PC-9 (cell line): ENCODE results near the gene EYS. TPM values are rescaled to one million over a fixed set of nuclear protein-coding genes. Genes with fewer than 3 reads are reported as not detected.

Experiments
- BruUV-seq: library from RNA; stranded (reverse); fragments of 400-500 nt; replicated peaks from 2 replicates; lab custom pipeline; 2021; lab: Mats Ljungman, UMichigan
- CTCF ChIA-PET: fragments of 300-600 bp; sonication (Branson Sonifier 250); formaldehyde crosslinking; loops from one replicate; lab custom pipeline; 2022; ENCODE audit warnings: antibody characterized with exemption; lab: Charles Lee
- POLR2A ChIA-PET: fragments of 300-600 bp; sonication (Branson Sonifier 250); formaldehyde crosslinking; loops from one replicate; lab custom pipeline; 2022; ENCODE audit warnings: antibody characterized with exemption; ENCODE audit not compliant: unreplicated experiment; lab: Charles Lee
- DNase-seq, 2 experiments: peaks; one replicate each; pipeline versions ENCODE4 v3.0.0 to v3.0.0-alpha.2; 2015 to 2022; ENCODE audit warnings: mixed read lengths in 1 of 2
- H2AFZ ChIP-seq: fragments of 200-600 bp; sonication (generic); 2 replicates; pipeline ENCODE4 v1.8.1; 2017; ENCODE audit warnings: antibody characterized with exemption
- H3F3A ChIP-seq: fragments of 200-600 bp; sonication (generic); 2 replicates; pipeline ENCODE4 v1.8.1; 2017; ENCODE audit warnings: antibody characterized with exemption, mild to moderate bottlenecking, low read depth; ENCODE audit not compliant: insufficient read depth
- H3K27ac ChIP-seq: fragments of 200-600 bp; sonication (generic); 2 replicates; pipeline ENCODE4 v1.6.1; 2016; ENCODE audit warnings: mixed run types
- H3K27me3 ChIP-seq: fragments of 200-600 bp; sonication (generic); 2 replicates; pipeline ENCODE4 v1.6.1; 2016; ENCODE audit warnings: low read depth, mixed run types; ENCODE audit not compliant: insufficient read depth
- H3K36me3 ChIP-seq: fragments of 200-600 bp; sonication (generic); 2 replicates; pipeline ENCODE4 v1.6.1; 2016; ENCODE audit warnings: low read depth, mixed run types
- H3K4me1 ChIP-seq: fragments of 200-600 bp; sonication (generic); replicated peaks from 2 replicates; pipeline ENCODE4 v1.6.1; 2016; ENCODE audit warnings: mixed run types; ENCODE audit not compliant: insufficient read depth
- H3K4me2 ChIP-seq: fragments of 200-600 bp; sonication (generic); 2 replicates; pipeline ENCODE4 v1.6.1; 2017; ENCODE audit warnings: mixed run types
- H3K4me3 ChIP-seq: fragments of 200-600 bp; sonication (generic); 2 replicates; pipeline ENCODE4 v1.6.1; 2016; ENCODE audit warnings: mixed run types
- H3K79me2 ChIP-seq: fragments of 200-600 bp; sonication (generic); 2 replicates; pipeline ENCODE4 v1.6.1; 2017; ENCODE audit warnings: low read depth, mixed run types
- H3K9me2 ChIP-seq: fragments of 200-600 bp; sonication (generic); 2 replicates; pipeline ENCODE4 v1.8.1; 2017; ENCODE audit warnings: mild to moderate bottlenecking; ENCODE audit not compliant: insufficient read depth
- H3K9me3 ChIP-seq: fragments of 200-600 bp; sonication (generic); 2 replicates; pipeline ENCODE4 v1.8.1; 2016; ENCODE audit warnings: low read depth; ENCODE audit not compliant: insufficient read depth
- H4K20me1 ChIP-seq: fragments of 200-600 bp; sonication (generic); 2 replicates; pipeline ENCODE4 v1.8.1; 2017; ENCODE audit not compliant: insufficient read depth
- CTCF ChIP-seq: fragments of 200-600 bp; sonication (generic); conservative IDR thresholded peaks from 2 replicates; pipeline ENCODE4 v1.6.1; 2017; ENCODE audit warnings: mixed run types, antibody characterized with exemption, mild to moderate bottlenecking, moderate library complexity
- EZH2 ChIP-seq: fragments of 200-600 bp; sonication (generic); IDR thresholded peaks from 2 replicates; pipeline ENCODE4 v1.8.0; 2017; ENCODE audit warnings: antibody characterized with exemption, low read depth
- intact Hi-C: fragments of 100-400 bp; cut with micrococcal nuclease; formaldehyde crosslinking; loops from one replicate; pipeline ENCODE4 v1.10.0; 2022; ENCODE audit not compliant: unreplicated experiment
- total RNA-seq: library from RNA; stranded (reverse); gene quantifications from 2 replicates; pipeline ENCODE4 v1.2.3, GENCODE V29; 2021

Gene EYS
- total RNA-seq, 1 experiment from 2014 or later = not detected

GRCh38 chr6:65285275-65285674 lies 421.8 kb downstream of the EYS start:
- no peaks in the 10 kb centered on the region for H3F3A ChIP-seq
- ChIA-PET POLR2A (no interaction called here), CTCF (no interaction called here)
- no peak for DNase-seq
- no peaks in the 10 kb centered on the region for H3K36me3 ChIP-seq
- H3K27me3 ChIP-seq = no peaks in the 10 kb centered on the region
- H4K20me1 ChIP-seq = no peaks in the 10 kb centered on the region
- intact Hi-C loops = no loop called here
- no peak overlapping the region for H3K4me3 ChIP-seq
- H2AFZ ChIP-seq = no peak overlapping the region
- H3K9me3 ChIP-seq = no peaks in the 10 kb centered on the region
- no peaks in the 10 kb centered on the region for H3K9me2 ChIP-seq
- no peaks in the 10 kb centered on the region for H3K79me2 ChIP-seq
- TF ChIP-seq CTCF (no peak), EZH2 (no peak)
- BruUV-seq = no TSS peak
- H3K4me1 ChIP-seq = no peaks in the 10 kb centered on the region
- H3K27ac ChIP-seq = no peak overlapping the region
- no peak overlapping the region for H3K4me2 ChIP-seq

- Histone ChIP-seq H2AFZ (no peak overlapping the region), H4K20me1 (no peaks in the 10 kb centered on the region), H3K9me2 (no peaks in the 10 kb centered on the region), H3K27me3 (no peaks in the 10 kb centered on the region), H3K4me3 (no peak overlapping the region), H3K79me2 (no peaks in the 10 kb centered on the region), H3K36me3 (no peaks in the 10 kb centered on the region), H3K9me3 (no peaks in the 10 kb centered on the region), H3K27ac (no peak overlapping the region), H3F3A (no peaks in the 10 kb centered on the region), H3K4me2 (no peak overlapping the region), H3K4me1 (no peaks in the 10 kb centered on the region)
- no peak for DNase-seq
- intact Hi-C loops = no loop called here
- TF ChIP-seq CTCF (no peak), EZH2 (no peak)
- ChIA-PET POLR2A (no interaction called here), CTCF (no interaction called here)
- BruUV-seq = no TSS peak
Observed at GRCh38 chr6:65280060-65280459, 427.0 kb downstream of the EYS start.

- Histone ChIP-seq H3K4me3 (no peak overlapping the region), H3K27ac (no peak overlapping the region), H4K20me1 (no peaks in the 10 kb centered on the region), H3K27me3 (no peaks in the 10 kb centered on the region), H3K9me3 (no peaks in the 10 kb centered on the region), H3F3A (no peaks in the 10 kb centered on the region), H3K79me2 (no peaks in the 10 kb centered on the region), H3K4me2 (no peak overlapping the region), H3K36me3 (no peaks in the 10 kb centered on the region), H2AFZ (no peak overlapping the region), H3K9me2 (no peaks in the 10 kb centered on the region), H3K4me1 (no peaks in the 10 kb centered on the region)
- no TSS peak for BruUV-seq
- ChIA-PET POLR2A (no interaction called here), CTCF (no interaction called here)
- no peak for DNase-seq
- no peak for TF ChIP-seq EZH2
- no peak for TF ChIP-seq CTCF
- intact Hi-C loops = no loop called here
Observed at GRCh38 chr6:65262241-65262640, 444.8 kb downstream of the EYS start.
